WTC11 (cell line): ENCODE measurements around the gene PAIP2.
"Not testable (repeated sequence)": the region's sequence is repeated elsewhere in the genome, so short reads cannot be mapped to it uniquely, and the experiment has no call there.

Experiments used
- SP1 ChIP-seq: sonication (generic); formaldehyde crosslinking; conservative IDR thresholded peaks from 2 replicates; pipeline ENCODE4 v1.8.1; 2022; ENCODE audit warnings: missing genetic modification reagents
- TP53 ChIP-seq: sonication (generic); formaldehyde crosslinking; IDR thresholded peaks from 2 replicates; pipeline ENCODE4 v1.8.1; 2023; ENCODE audit warnings: mild to moderate bottlenecking, missing genetic modification reagents
- TF ChIP-seq, protein P1 (sequence below): sonication (generic); formaldehyde crosslinking; IDR thresholded peaks from 2 replicates; pipeline ENCODE4 v1.8.0; 2023; ENCODE audit warnings: missing genetic modification reagents
- TF ChIP-seq, protein P2 (sequence below): sonication (generic); formaldehyde crosslinking; IDR thresholded peaks from 2 replicates; pipeline ENCODE4 v1.8.0; 2022; ENCODE audit warnings: mild to moderate bottlenecking, missing genetic modification reagents
- TF ChIP-seq, protein P3 (sequence below): sonication (generic); formaldehyde crosslinking; IDR thresholded peaks from 2 replicates; pipeline ENCODE4 v1.8.1; 2023; ENCODE audit warnings: mild to moderate bottlenecking, moderate library complexity, missing genetic modification reagents
- TF ChIP-seq, protein P4 (sequence below): sonication (generic); formaldehyde crosslinking; IDR thresholded peaks from 2 replicates; pipeline ENCODE4 v1.8.0; 2022; ENCODE audit warnings: mild to moderate bottlenecking, missing genetic modification reagents
- TF ChIP-seq, protein P5 (sequence below): fragments of 200-600 bp; IDR thresholded peaks from 2 replicates; pipeline ENCODE4 v1.8.0; 2022; ENCODE audit warnings: antibody characterized with exemption
- TF ChIP-seq, protein P6 (sequence below): sonication (generic); formaldehyde crosslinking; IDR thresholded peaks from 2 replicates; pipeline ENCODE4 v1.8.1; 2023; ENCODE audit warnings: mild to moderate bottlenecking, missing genetic modification reagents
- TF ChIP-seq, protein P7 (sequence below): fragments of 250-450 bp; sonication (Bioruptor Pico); IDR thresholded peaks from 2 replicates; pipeline ENCODE4 v2.1.2; 2022; ENCODE audit warnings: mild to moderate bottlenecking, moderate library complexity

DNA sequence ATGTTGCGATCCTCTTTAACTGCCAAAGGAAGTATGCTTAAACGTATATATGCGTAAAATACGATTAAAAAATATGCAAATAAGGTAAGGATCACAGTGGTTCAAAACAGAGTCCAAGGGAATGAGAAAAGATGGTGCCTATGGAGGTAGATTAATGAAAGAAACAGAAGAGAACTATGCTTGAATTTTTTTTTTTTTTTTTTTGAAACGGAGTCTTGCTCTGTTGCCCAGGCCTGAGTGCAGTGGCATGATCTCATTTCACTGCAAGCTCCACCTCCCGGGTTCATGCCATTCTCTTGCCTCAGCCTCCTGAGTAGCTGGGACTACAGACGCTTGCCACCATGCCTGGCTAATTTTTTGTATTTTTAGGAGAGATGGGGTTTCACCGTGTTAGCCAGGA, 3.8 kb downstream of the PAIP2 start:
- TF ChIP-seq, protein P1, sequence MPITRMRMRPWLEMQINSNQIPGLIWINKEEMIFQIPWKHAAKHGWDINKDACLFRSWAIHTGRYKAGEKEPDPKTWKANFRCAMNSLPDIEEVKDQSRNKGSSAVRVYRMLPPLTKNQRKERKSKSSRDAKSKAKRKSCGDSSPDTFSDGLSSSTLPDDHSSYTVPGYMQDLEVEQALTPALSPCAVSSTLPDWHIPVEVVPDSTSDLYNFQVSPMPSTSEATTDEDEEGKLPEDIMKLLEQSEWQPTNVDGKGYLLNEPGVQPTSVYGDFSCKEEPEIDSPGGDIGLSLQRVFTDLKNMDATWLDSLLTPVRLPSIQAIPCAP (CRISPR knock-in tag), result not testable (repeated sequence)
- TF ChIP-seq SP1, TP53 (CRISPR knock-in tag): not testable (repeated sequence)
- TF ChIP-seq, protein P2, sequence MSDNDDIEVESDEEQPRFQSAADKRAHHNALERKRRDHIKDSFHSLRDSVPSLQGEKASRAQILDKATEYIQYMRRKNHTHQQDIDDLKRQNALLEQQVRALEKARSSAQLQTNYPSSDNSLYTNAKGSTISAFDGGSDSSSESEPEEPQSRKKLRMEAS (CRISPR knock-in tag), result not testable (repeated sequence)
- TF ChIP-seq, protein P3, sequence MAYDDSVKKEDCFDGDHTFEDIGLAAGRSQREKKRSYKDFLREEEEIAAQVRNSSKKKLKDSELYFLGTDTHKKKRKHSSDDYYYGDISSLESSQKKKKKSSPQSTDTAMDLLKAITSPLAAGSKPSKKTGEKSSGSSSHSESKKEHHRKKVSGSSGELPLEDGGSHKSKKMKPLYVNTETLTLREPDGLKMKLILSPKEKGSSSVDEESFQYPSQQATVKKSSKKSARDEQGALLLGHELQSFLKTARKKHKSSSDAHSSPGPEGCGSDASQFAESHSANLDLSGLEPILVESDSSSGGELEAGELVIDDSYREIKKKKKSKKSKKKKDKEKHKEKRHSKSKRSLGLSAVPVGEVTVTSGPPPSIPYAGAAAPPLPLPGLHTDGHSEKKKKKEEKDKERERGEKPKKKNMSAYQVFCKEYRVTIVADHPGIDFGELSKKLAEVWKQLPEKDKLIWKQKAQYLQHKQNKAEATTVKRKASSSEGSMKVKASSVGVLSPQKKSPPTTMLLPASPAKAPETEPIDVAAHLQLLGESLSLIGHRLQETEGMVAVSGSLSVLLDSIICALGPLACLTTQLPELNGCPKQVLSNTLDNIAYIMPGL (CRISPR knock-in tag), result not testable (repeated sequence)
- TF ChIP-seq, protein P4, sequence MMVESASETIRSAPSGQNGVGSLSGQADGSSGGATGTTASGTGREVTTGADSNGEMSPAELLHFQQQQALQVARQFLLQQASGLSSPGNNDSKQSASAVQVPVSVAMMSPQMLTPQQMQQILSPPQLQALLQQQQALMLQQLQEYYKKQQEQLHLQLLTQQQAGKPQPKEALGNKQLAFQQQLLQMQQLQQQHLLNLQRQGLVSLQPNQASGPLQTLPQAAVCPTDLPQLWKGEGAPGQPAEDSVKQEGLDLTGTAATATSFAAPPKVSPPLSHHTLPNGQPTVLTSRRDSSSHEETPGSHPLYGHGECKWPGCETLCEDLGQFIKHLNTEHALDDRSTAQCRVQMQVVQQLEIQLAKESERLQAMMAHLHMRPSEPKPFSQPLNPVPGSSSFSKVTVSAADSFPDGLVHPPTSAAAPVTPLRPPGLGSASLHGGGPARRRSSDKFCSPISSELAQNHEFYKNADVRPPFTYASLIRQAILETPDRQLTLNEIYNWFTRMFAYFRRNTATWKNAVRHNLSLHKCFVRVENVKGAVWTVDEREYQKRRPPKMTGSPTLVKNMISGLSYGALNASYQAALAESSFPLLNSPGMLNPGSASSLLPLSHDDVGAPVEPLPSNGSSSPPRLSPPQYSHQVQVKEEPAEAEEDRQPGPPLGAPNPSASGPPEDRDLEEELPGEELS (CRISPR knock-in tag), result not testable (repeated sequence)
- TF ChIP-seq, protein P5, sequence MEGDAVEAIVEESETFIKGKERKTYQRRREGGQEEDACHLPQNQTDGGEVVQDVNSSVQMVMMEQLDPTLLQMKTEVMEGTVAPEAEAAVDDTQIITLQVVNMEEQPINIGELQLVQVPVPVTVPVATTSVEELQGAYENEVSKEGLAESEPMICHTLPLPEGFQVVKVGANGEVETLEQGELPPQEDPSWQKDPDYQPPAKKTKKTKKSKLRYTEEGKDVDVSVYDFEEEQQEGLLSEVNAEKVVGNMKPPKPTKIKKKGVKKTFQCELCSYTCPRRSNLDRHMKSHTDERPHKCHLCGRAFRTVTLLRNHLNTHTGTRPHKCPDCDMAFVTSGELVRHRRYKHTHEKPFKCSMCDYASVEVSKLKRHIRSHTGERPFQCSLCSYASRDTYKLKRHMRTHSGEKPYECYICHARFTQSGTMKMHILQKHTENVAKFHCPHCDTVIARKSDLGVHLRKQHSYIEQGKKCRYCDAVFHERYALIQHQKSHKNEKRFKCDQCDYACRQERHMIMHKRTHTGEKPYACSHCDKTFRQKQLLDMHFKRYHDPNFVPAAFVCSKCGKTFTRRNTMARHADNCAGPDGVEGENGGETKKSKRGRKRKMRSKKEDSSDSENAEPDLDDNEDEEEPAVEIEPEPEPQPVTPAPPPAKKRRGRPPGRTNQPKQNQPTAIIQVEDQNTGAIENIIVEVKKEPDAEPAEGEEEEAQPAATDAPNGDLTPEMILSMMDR, result not testable (repeated sequence)
- TF ChIP-seq, protein P6, sequence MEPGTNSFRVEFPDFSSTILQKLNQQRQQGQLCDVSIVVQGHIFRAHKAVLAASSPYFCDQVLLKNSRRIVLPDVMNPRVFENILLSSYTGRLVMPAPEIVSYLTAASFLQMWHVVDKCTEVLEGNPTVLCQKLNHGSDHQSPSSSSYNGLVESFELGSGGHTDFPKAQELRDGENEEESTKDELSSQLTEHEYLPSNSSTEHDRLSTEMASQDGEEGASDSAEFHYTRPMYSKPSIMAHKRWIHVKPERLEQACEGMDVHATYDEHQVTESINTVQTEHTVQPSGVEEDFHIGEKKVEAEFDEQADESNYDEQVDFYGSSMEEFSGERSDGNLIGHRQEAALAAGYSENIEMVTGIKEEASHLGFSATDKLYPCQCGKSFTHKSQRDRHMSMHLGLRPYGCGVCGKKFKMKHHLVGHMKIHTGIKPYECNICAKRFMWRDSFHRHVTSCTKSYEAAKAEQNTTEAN, result not testable (repeated sequence)
- TF ChIP-seq, protein P7, sequence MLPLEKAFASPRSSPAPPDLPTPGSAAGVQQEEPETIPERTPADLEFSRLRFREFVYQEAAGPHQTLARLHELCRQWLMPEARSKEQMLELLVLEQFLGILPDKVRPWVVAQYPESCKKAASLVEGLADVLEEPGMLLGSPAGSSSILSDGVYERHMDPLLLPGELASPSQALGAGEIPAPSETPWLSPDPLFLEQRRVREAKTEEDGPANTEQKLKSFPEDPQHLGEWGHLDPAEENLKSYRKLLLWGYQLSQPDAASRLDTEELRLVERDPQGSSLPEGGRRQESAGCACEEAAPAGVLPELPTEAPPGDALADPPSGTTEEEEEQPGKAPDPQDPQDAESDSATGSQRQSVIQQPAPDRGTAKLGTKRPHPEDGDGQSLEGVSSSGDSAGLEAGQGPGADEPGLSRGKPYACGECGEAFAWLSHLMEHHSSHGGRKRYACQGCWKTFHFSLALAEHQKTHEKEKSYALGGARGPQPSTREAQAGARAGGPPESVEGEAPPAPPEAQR (CRISPR knock-in tag), result not testable (repeated sequence)
